NCI-H2029 treated with DMSO at 0.1 percent for 48 hours (cell line): ENCODE measurements around the gene IFNL2.
"Not testable (repeated sequence)": the region's sequence is repeated elsewhere in the genome, so short reads cannot be mapped to it uniquely, and the experiment has no call there.

ENCODE experiments used
- DNase-seq: peaks from one replicate; lab custom pipeline; 2025; lab: John Stamatoyannopoulos, UW

Gene IFNL2

DNA sequence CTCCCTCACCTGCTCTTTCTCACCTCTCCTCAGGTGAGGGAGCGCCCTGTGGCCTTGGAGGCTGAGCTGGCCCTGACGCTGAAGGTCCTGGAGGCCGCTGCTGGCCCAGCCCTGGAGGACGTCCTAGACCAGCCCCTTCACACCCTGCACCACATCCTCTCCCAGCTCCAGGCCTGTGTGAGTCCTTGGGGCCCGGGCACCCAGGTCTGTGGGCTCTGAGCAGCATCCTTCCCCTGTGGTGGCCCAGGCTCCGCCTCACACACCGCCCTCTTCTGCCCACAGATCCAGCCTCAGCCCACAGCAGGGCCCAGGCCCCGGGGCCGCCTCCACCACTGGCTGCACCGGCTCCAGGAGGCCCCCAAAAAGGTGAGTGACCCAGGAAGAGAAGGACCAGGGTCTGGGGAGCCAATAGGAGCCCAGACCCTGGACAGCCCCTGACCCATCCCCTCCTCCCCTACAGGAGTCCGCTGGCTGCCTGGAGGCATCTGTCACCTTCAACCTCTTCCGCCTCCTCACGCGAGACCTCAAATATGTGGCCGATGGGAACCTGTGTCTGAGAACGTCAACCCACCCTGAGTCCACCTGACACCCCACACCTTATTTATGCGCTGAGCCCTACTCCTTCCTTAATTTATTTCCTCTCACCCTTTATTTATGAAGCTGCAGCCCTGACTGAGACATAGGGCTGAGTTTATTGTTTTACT, 29.9 kb downstream of the IFNL2 start:
- DNase-seq = no peak

DNA sequence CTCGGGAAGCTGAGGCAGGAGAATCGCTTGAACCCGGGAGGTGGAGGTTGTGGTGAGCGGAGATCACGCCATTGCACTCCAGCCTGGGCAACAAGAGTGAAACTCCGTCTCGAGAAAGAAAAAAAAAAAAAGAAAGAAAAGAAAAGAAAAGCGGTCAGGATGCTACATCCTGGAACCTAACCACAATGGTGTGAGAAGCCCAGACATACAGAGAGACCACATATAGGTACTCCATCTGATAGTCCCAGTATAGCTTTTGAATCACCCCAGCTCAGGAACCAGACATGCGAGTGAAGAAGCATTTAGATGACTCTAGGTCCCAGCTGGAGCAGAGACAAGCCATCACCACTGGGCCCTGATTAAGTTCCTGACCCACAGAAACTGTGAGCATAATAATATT, 31.2 kb downstream of the IFNL2 start:
- no peak for DNase-seq

DNA sequence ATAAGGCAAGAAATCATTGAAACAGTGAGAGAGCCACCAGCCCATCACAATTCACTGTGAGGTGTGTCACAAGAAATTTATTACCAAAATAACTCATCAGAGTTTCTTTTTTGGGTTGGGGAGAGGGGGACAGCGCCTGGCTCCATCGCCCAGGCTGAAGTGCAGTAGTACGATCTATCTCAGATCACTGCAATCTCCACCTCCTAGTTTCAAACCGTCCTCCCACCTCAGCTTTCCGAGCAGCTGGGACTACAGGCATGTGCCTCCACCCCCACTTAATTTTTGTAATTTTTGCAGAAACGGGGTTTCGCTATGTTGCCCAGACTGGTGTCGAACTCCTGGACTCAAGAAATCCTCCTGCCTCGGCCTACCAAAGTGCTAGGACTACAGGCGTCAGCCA, 31.6 kb downstream of the IFNL2 start:
- no peak for DNase-seq

DNA sequence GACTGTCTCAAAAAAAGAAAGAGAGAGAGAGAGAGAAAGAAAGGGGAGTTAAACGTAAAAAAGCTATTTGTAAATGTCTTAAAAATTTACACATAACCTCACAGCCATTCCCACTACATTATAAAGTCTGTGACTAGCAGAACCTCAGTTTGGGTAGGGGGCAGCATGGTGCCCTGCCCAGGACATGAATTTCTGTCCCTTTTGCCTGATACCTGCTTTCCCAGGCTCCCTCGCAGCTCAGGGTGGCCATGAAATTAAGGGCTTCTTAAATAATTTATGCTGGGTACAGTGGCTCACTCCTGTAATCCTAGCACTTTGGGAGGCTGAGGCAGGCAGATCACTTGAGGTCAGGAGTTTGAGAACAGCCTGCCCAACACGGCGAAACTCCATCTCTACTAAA, 32.8 kb downstream of the IFNL2 start:
- DNase-seq = no peak

DNA sequence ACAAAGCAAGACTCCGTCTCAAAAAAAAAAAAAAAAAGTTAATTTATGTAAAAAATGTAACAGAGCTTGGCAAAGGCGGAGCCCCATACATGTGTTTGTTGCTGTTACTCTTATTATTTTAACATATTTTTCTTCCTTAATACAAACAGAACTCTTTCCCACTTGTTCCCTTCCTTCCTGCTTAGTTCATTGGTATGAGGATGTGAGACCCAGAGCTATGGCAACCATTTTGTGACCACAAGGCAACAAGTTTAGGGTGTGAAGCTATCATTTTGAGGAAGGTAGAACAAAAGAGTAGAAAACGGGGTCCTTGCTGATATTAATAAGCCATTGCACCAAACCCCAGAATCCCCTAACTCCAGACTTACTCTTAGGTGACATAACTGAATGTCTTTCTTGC, 33.4 kb downstream of the IFNL2 start:
- DNase-seq = no peak

DNA sequence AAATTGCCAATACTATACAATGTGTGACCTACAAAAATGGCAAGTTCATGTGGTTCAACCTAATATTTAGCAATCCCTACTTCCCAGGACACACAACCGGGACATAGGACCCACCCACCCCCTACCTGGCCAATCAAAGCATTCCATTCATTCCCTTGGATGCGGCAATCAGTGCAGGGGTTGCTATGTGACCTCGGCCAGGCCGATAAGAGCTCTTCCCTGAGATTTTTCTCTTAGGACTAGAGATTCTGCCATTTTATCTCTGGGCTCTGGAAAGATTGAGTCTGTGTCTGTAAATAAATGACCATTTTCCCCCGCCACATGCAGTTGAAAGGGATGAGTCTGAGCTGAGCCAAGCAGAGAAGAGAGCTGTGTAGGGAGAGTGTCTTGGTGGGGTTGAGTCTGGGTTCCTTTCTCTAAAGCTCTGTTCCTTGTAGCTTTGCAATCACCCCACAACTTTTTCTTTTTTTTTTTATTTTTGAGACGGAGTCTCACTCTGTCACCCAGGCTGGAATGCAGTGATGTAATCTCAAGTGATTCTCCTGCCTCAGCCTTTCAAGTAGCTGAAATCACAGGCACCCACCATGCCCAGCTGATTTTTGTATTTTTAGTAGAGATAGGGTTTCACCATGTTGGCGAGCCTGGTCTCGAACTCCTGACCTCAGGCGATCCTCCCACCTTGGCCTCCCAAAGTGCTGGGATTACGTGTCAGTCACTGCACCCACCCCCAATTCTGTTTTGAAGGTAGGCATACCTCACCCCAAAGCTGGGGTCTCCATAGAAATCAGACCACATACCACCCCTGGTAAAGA, 35.4 kb downstream of the IFNL2 start:
- DNase-seq = no peak

DNA sequence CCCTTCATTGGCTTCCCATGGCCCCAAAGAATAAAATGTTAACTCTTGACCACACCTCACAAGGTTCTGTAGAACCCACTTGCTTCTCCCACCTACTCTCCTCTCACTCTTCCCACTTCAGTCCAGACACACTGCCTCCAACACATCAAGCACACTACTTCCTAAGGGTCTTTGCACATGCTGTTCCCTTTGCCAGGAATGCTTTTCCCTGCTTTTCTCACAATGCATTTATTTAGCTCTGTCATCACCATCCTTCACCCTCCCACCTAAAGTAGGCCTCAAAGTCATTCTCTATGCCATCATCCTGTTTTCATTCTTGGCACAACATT, 36.0 kb downstream of the IFNL2 start:
- no peak for DNase-seq

DNA sequence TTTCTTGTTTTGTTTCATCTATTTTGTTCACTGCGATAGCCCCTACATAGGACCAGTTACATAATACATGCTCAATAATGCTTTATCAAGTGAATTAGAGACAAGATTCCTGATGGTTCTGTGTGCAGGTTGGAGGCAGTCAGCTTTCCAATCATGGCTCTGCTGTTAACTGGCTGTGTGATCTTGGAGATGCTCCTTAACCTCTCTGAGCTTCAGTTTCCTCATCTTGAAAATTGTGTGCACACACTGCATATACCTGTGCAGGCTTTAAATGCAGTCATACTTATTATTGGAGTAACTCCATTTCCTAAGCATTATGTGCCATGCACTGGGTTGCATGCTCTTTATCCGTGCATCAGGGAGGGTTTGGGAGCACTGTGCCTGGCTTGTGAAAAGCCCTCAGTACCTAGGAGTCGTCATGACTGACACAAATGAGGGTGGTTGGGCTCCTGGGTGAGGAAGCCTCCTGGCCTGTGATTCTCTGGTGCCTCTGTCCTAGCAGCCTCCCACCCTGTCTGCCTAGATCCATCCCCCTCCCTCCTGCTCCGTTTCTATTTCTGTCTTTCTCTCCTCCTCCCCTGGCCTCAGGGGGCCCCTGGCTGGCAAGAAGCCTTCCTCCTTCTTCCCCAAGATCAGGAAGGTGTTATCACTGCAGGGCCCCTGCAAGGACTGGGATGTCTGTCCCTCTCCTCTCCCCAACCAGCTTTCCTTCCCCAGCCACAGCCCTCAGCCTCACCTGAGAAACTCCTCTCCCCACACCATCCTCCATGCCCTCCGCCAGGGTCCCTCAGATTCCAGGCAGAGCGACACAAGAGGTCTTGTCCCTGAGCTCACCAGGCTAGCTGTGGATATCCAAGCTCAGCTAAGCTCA, 36.7 kb downstream of the IFNL2 start:
- DNase-seq = no peak

DNA sequence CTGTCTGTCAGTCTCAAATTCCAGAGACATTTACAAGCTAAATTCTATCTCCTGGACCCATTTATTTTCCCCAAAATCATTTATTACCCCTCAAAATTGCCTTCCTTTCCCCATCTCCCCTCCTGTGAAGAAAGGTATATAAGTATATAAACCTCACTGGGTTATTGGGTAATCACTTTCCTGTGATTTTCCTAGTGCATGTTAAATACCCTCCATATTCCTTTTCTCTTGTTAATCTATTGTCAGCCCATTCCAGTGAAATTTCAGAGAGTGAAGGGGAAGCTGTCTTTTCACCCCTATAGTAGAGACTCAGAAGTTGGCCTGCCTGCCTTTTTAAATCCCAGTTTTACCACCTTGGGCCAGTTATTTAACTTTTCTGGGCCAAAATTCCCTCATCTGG, 37.9 kb downstream of the IFNL2 start:
- no peak for DNase-seq

DNA sequence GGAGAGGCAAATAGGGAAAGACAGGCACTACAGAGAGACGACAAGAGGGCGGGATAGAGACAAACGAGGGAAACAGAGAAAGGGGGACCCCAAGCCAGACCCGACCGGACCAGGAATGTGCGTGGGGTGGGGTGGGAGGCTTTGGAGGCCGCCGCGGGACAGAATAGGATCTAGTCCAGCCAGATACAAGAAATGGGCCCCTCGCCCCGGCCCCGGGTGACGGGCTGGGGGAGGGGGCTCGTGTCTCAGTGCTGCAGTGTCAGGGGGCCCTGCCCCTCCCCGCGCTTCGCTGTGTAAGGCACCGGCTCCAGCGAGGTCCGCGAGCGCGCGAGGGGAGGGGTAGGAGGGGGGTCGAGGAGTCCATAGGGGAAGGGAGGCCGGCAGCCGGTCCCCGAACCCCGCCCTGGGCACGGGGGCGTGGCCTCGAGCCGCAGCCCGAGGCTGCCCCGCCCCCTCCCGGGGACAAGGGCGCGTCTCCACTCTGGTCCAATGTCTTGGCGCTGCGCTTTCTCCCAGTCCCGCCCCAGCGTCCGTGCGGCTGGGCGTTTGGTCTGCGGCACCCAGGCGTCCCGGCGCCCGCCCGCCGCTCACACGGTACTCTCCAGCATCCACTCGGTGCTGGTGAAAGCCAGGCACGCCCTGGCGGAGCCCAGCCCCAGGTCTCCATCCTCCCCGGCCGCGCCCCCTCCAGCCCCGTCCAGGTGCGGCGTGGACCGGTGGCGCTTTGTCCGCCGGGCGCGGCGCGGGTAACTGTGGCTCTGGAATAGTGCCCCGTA, 39.0 kb downstream of the IFNL2 start:
- DNase-seq = no peak

DNA sequence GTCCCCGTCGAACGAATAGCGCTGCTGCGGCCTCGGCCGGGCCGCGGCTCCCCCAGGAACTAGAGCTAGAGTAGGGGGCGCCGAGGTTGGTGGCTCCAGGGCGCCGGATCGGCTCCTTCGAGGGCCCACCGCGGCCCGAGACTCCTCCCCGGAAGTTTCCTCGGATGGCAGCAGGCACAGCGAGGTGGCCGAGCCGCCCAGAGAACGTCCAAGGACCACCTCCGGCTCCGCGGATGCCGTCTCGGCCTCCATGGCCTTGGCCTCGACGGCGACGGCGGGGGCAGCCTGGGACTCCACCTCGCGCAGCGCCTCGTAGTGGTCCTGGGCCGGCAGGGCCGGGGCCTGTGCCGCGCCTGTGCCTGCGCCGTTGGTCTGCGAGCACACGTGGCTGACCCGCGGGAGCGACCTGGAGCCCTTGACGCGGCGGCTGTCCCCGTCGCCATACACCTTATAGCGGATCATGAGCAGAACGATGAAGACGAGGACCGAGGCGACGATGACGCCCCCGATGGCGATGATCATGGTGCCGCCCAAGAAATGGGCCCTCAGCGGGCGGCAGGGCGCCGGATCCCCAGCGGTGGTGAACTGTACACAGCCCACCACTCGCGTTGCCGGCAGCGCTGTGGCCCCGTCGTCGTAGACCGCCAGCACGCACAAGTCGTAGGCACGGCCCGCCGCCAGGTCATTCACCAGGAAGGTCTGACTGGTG, 39.8 kb downstream of the IFNL2 start:
- no peak for DNase-seq

DNA sequence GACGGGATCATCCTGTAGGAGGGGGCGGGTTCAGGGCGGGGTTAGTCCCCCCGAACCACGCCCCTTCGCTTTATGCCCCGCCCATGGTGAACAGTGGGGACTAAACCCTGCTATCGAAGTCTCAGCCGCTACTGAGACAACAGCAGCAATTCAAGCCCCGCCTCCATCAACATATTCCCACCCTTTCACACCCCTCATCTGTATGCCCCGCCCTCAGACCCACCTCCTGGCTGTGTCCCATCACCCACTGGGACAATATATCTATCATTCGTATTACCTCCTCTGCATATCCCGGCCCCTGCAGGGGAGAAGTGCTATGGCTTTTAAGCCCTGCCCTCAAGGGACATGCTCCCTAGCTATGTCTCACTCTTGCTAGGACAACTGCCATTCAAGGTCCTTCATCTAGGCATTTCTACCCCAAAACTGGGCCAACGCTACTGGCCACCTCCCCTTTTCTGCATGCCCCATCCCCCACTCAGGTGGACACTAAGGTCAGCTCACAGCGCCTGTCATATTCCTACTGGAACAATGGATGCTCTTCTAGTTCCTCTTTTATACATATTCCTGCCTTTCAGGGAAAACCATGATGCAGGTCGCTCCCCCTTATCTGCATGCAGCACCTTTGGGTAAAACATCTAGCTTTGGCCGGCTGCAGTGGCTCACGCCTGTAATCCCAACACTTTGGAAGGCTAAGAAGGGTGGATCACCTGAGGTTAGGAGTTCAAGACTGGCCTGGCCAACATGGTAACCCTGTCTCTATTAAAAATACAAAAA, 40.5 kb downstream of the IFNL2 start:
- DNase-seq = no peak

DNA sequence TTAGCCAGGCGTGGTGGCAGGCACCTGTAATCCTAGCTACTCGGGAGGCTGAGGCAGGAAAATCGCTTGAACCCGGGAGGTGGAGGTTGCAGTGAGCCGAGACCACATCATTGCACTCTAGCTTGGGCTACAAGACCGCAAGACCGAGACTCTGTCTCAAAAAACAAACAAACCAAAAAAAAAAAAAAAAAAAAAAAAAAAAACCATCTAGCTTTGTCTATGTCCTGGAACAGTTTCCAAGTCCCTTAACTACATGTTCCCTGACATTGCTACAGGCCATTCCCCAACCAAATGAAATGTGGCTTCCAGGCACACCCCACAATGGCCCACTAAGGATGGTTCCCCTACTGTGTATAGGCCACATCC, 41.1 kb downstream of the IFNL2 start:
- not testable (repeated sequence) for DNase-seq

DNA sequence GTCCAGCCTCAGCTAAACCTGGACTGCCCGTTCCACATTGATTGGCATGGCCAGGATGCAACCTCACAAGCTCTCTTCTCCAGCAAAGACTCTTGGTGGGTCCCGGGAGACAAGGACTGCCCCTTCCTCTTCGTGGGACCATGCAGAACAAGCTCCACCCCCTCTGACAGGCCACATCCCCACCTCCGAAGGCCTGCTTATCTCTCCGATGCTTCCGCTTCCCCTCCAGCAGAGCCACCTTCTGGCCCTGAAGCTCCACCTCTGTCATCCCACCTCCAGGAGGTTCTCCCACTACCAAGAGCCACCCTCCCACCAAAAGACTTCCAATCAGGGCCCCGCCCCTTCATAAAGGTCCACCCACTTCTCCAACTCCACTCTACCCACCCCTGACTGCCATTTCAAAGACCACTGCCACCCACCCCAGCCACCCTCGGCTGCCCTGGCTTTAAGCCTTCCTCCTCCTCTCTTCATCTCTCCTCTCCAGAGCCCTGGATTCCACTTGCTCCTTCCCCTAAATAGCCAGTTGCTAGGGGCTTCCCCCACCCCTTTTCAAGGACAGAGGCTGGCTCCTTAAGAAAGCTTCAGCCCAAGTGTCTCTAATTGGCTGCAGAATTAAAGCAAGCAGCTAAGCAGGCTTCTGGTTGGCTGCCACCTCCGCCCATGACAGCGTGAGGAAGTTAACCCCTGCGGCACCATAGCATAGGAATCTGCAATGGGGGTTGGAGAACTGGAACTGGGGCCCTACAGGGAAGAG, 42.5 kb downstream of the IFNL2 start:
- DNase-seq = no peak

DNA sequence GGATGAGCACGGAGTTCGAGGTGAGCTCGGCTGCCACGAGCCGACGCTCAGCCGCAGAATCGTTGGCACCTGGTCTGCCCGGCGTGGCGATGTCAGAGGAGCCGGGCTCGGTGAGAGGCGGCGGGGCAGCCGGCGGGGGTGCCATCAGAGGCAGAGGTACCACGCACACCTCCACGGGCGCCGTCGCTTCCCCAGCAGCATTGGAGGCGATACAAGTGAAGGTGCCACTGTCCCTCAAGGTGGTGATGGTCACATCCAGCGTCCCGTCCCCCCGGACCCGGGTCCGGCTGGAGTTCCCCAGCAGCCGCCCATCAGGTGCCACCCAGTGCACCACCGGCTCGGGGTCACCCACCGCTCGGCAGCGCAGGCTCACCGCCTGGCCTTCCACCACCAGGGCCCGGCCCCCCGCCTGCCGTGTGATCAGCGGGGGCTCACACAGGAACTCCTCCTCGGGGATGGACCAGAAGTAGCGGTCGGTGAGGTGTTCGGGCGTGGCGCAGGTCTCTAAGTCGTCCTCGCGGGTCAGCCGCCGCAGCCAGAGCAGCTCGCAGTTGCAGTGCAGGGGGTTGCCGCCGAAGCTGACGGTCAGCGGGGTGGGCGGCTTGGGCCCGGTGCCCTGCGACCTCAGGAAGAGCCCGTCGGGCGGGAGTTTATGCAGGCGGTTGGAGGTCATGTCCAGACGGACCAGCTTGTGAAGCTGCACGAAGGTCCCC, 46.0 kb downstream of the IFNL2 start:
- no peak for DNase-seq

DNA sequence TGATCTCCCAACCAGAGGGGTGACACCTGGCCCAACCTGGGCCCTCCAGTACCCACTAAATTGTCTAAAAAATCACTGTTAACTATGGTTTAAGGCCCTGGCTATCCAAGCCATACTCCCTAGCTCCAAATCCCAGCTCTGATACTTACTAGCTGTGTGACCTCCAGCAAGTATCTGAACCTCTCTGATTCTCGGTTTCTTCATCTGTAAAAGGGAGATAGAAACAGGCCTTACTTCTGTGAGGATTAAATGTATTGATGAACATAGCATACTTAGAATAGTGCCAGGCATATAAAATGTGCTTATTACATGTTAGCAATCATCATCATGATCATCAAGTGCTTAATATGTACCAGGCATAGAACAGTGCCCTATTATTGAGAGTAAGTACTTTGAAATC, 47.7 kb downstream of the IFNL2 start:
- no peak for DNase-seq

DNA sequence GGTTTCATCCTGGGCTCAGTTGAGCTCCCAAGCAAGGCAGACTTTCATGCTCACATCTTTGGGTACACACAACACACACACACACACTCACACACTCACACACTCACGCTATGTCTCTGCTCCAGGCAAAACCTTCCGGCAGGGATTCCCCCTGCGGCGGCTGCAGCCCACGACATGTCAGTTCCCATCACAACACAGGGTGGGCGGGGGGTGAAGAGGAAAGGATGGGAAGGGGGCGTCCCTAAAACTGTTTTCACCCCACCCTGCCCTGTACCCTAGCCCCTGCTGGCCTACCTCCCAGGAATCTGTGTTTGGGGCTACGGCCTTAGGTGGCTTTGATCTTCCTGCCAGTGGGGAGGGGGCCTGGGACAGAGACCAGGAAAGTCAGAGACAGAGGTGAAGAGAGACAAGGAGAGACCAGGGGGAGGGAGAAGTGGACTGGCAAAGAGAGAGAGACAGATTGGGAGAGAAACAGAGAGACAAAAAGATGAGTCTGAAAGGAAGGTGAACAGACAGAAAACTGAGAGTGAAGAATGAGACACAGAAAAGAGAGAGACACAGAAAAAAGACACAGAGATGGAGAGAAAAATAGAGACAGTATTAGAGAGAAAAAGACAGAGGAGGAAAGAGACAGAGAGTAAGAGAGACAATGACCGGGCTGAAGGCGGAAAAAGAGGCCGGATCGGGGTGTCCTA, 48.6 kb downstream of the IFNL2 start:
- no peak for DNase-seq

DNA sequence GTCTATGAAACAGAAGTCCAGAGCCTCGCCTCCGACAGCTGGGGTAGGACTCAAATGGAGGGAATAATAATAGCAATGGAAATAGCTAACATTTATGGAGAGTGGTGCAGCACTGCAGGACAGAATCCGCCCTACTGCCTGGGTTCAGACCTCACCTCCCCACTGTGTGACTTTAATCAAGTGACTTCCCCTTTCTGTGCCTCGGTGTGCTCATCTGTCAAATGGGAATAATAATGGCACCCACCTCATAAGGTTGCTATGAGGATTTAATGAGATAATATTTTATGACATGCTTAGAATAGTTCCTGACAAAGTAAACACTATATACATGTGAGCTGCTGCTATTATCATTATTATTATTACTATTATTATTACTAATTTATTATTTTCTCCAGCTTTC, 49.3 kb downstream of the IFNL2 start:
- no peak for DNase-seq

DNA sequence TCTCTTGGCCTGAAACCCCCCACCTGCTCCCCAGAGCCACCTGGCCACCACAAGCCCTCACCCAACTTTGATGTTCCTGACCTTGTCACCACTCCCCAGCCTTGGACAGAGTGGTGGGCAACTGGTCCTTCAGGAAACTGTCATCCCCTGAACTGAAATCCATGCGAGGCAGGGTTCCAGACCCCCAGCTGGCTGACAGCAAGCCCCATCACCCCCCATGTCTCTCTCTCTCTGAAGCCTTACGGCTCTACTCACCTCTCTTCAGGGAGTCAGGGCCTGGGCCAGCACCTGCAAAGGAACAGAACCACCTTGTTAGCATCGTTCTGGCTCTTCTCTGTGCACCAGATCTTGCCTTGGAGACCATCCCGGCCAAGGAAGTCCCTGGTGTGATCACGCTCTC, 49.9 kb downstream of the IFNL2 start:
- DNase-seq = no peak
